Right atrium auricular region (tissue), 2 donors: ENCODE results near the gene MAGEB5. TPM values are rescaled to one million over a fixed set of nuclear protein-coding genes. Genes with fewer than 3 reads are reported as not detected.

Experiments
- DNase-seq: peaks from one replicate; pipeline ENCODE4 v3.0.0-alpha.2; 2019; ENCODE audit warnings: low spot score
- H3K27ac ChIP-seq, 2 donors: fragments of 200-600 bp; sonication (generic); 1 replicate in 1 of 2; 2 replicates in 1 of 2; pipeline ENCODE4 v1.5.1; 2016 to 2019
- H3K27me3 ChIP-seq, 2 donors: fragments of 200-600 bp; sonication (generic); one replicate each; pipeline versions ENCODE4 v1.5.1 to v1.6.0; 2017 to 2019
- H3K36me3 ChIP-seq: fragments of 200-600 bp; sonication (generic); one replicate; pipeline ENCODE4 v1.5.1; 2016
- H3K4me1 ChIP-seq, 2 donors: fragments of 200-600 bp; sonication (generic); one replicate each; pipeline versions ENCODE4 v1.5.1 to v1.6.0; 2017 to 2019
- H3K4me3 ChIP-seq, 2 donors: fragments of 200-600 bp; sonication (generic); 1 replicate in 1 of 2; 2 replicates in 1 of 2; pipeline ENCODE4 v1.5.1; 2017 to 2019; ENCODE audit warnings: mild to moderate bottlenecking in 1 of 2, moderate library complexity in 1 of 2
- H3K9me3 ChIP-seq, 2 donors: fragments of 200-600 bp; sonication (generic); one replicate each; pipeline ENCODE4 v1.5.1; 2019
- total RNA-seq, 2 donors: library from RNA; depleted of rRNA; stranded (reverse); fragments of >200 nt; gene quantifications; one replicate each; pipeline ENCODE4 v1.1.0, GENCODE V29; 2016
- TF ChIP-seq, protein P1 (sequence below), 2 donors: fragments of 200-600 bp; sonication (generic); IDR thresholded peaks; one replicate each; pipeline ENCODE4 v1.5.1; 2019; ENCODE audit warnings: antibody characterized with exemption in 2 of 2

MAGEB5 gene
- total RNA-seq, 2 donors from 2014 or later: not detected

DNA sequence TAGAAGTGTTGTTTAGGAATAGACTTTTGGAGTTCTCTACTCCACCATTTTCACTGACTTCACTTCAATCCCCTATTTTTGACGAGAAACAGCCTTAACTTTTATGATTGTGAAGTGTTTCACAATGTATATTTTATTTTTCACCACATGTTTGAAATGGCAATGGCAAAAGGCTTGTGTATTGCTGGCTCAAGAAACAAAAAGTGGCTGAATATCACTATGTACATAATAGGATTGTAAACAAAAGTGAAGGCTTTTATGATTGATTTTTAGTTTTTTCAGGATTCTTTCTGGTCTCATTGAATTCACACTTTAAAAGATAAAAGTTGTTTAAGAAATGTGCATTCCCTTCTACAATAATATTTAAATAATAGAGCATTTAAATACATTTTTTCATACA lies 18.2 kb downstream of the MAGEB5 start:
- TF ChIP-seq, protein P1, sequence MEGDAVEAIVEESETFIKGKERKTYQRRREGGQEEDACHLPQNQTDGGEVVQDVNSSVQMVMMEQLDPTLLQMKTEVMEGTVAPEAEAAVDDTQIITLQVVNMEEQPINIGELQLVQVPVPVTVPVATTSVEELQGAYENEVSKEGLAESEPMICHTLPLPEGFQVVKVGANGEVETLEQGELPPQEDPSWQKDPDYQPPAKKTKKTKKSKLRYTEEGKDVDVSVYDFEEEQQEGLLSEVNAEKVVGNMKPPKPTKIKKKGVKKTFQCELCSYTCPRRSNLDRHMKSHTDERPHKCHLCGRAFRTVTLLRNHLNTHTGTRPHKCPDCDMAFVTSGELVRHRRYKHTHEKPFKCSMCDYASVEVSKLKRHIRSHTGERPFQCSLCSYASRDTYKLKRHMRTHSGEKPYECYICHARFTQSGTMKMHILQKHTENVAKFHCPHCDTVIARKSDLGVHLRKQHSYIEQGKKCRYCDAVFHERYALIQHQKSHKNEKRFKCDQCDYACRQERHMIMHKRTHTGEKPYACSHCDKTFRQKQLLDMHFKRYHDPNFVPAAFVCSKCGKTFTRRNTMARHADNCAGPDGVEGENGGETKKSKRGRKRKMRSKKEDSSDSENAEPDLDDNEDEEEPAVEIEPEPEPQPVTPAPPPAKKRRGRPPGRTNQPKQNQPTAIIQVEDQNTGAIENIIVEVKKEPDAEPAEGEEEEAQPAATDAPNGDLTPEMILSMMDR (IDR thresholded peaks at IDR 0.05): no peak
- DNase-seq: no peak
- H3K27ac ChIP-seq: no peak overlapping the region
- no peaks in the 10 kb centered on the region for H3K27me3 ChIP-seq
- H3K4me1 ChIP-seq: no peaks in the 10 kb centered on the region
- H3K9me3 ChIP-seq: no peaks in the 10 kb centered on the region
- no peak overlapping the region for H3K4me3 ChIP-seq
- no peaks in the 10 kb centered on the region for H3K36me3 ChIP-seq

DNA sequence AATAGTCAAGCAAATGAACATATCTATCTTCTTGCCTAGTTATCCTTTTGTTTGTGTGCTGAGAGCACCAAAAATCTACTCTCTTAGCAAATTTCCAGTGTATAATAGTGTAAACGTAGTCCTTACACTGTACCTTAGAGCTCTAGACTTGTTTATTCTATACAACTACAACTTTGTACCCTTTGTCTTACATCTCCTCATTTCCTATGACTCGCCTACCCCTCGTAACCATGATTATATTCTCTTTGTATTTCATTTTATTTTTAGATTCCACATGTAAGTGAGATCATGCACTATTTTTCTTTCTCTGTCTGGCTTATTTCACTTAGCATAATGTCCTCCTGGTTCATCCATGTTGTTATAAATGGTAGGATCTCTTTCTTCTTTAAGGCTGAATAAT lies 37.6 kb downstream of the MAGEB5 start:
- TF ChIP-seq, protein P1 (IDR thresholded peaks at IDR 0.05): no peak
- no peaks in the 10 kb centered on the region for H3K27me3 ChIP-seq
- H3K36me3 ChIP-seq: no peaks in the 10 kb centered on the region
- no peak overlapping the region for H3K27ac ChIP-seq
- no peak for DNase-seq
- H3K4me3 ChIP-seq: no peak overlapping the region
- H3K4me1 ChIP-seq: no peaks in the 10 kb centered on the region
- H3K9me3 ChIP-seq: no peaks in the 10 kb centered on the region

DNA sequence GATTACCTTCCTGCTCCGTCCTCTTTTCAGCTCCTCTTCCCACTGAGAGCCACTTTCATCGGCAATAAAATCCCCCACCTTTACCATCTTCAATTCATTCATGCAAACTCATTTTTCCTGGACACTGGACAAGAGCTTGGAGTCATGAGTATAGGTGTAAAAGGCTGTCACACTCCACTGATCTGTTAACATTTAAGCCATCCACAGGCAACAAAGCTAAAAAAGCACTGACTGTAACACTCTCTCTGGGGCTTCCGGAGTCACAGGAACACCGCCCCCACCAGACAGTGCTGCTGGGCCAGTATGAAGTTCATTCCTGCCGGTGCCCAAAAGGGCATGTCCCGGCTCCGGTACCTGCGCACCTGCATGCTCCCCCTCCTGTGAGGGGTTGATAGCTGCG lies 38.5 kb downstream of the MAGEB5 start:
- H3K27ac ChIP-seq: no peak overlapping the region

DNA sequence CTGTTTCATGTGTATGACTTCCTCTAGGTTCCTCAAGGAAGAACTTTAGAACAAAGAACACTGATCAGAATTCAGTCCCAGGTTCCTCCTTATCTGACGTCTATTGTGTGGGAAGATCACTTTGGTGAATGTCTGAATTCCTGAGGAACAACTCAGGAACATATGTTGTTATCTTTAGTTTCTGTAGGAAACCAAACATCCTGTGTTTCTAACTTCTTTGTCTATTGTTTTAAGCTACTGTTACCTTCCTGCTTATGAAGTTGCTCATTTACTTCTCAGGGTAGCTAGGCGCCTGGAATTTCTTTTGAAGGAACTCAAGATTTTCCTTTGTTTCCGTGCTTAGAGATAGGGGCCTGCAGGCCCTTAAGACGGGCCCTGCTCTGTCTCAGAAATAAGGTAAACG lies 46.2 kb downstream of the MAGEB5 start:
- Histone ChIP-seq H3K27ac (no peak overlapping the region), H3K27me3 (no peaks in the 10 kb centered on the region), H3K4me1 (no peaks in the 10 kb centered on the region), H3K4me3 (no peak overlapping the region), H3K9me3 (no peaks in the 10 kb centered on the region), H3K36me3 (no peaks in the 10 kb centered on the region)
- TF ChIP-seq, protein P1 (IDR thresholded peaks at IDR 0.05): no peak
- DNase-seq: no peak

More for the DNA sequence above, 38.5 kb downstream of the MAGEB5 start:
- no peak for DNase-seq
- Histone ChIP-seq H3K36me3 (no peaks in the 10 kb centered on the region), H3K4me1 (no peaks in the 10 kb centered on the region), H3K9me3 (no peaks in the 10 kb centered on the region), H3K27me3 (no peaks in the 10 kb centered on the region), H3K4me3 (no peak overlapping the region)
- TF ChIP-seq, protein P1 (IDR thresholded peaks at IDR 0.05): no peak

Other genes starting within 250 kb of the MAGEB5 start
- not detected for gene MAGEB18, start 77.8 kb upstream of the MAGEB5 start, total RNA-seq
- gene MAGEB6B, start 55.6 kb upstream of the MAGEB5 start, total RNA-seq: not detected
- not detected for gene MAGEB6, start 23.7 kb upstream of the MAGEB5 start, total RNA-seq